SK-N-MC (cell line): Measurements from ENCODE around the gene AFF2.

Source experiments
- EZH2 ChIP-seq: fragments of 200-600 bp; sonication (generic); IDR thresholded peaks from one replicate; pipeline ENCODE4 v1.6.1; 2017; ENCODE audit warnings: antibody characterized with exemption
- POLR2AphosphoS5 ChIP-seq: IDR thresholded peaks from 2 replicates; pipeline ENCODE4 v1.6.1; 2012; ENCODE audit warnings: mild to moderate bottlenecking, low read depth, low read length, borderline replicate concordance

- no peak for TF ChIP-seq POLR2AphosphoS5
- TF ChIP-seq EZH2 = no peak
Observed at GRCh38 chrX:148522006-148522405, 21.6 kb downstream of the AFF2 start.
